Adrenal gland (tissue), 12 donors: Measurements from ENCODE around the gene RECK. TPM values are rescaled to one million over a fixed set of nuclear protein-coding genes. Genes with fewer than 3 reads are reported as not detected.

Experiments used
- DNase-seq, 7 donors: peaks; one replicate each; pipeline ENCODE4 v3.0.0-alpha.2; 2019 to 2020
- H3K27ac ChIP-seq, 5 donors: fragments of 200-600 bp; sonication (generic) in 4 of 5; 1 replicate in 3 of 5; 2 replicates in 2 of 5; pipeline versions ENCODE4 v1.5.1 to v1.8.0; 2016 to 2020; ENCODE audit warnings: mild to moderate bottlenecking in 1 of 5
- H3K27me3 ChIP-seq: fragments of 200-600 bp; 2 replicates; pipeline ENCODE4 v1.8.0; 2021
- H3K36me3 ChIP-seq, 2 donors: fragments of 200-600 bp; replicated peaks in 1 of 2; 1 replicate in 1 of 2; 2 replicates in 1 of 2; pipeline versions ENCODE4 v1.5.1 to v1.8.0; 2018 to 2022
- H3K4me1 ChIP-seq, 2 donors: fragments of 200-600 bp; replicated peaks in 1 of 2; 1 replicate in 1 of 2; 2 replicates in 1 of 2; pipeline versions ENCODE4 v1.5.1 to v1.8.0; 2018 to 2021
- H3K4me3 ChIP-seq, 4 donors: fragments of 200-600 bp; sonication (generic) in 3 of 4; one replicate each; pipeline ENCODE4 v1.5.1; 2016 to 2018
- H3K9me3 ChIP-seq, 3 donors: fragments of 200-600 bp; sonication (generic) in 1 of 3; replicated peaks in 1 of 3; 1 replicate in 2 of 3; 2 replicates in 1 of 3; pipeline versions ENCODE4 v1.5.1 to v1.8.0; 2016 to 2021
- CTCF ChIP-seq, 6 experiments: fragments of 450-650 bp in 4 of 6; fragments of 200-600 bp in 2 of 6; sonication (generic) in 1 of 6; IDR thresholded peaks; 1 replicate in 5 of 6; 2 replicates in 1 of 6; pipeline versions ENCODE4 v1.5.1 to v1.8.0; 2016 to 2021; ENCODE audit warnings: antibody characterized with exemption in 6 of 6, mild to moderate bottlenecking in 2 of 6, moderate library complexity in 1 of 6
- POLR2A ChIP-seq, 2 donors: fragments of 450-650 bp; IDR thresholded peaks; one replicate each; pipeline ENCODE4 v1.6.1; 2017; ENCODE audit warnings: antibody characterized with exemption in 2 of 2, mild to moderate bottlenecking in 2 of 2, moderate library complexity in 1 of 2
- WGBS, 4 donors: extraction: QIAGEN DNeasy Blood & Tissue Kit in 2 of 4; methylation state at CpG; one replicate each; pipeline versions ENCODE4 v1.1.5 to v1.1.7; 2013 to 2017; 5-methylcytosine and 5-hydroxymethylcytosine counted together
- intact Hi-C, 2 donors: fragments of 100-400 bp; cut with DNase I; formaldehyde crosslinking; loops; one replicate each; pipeline versions ENCODE4 v1.14.1 to v1.15.0; 2022 to 2023
- polyA plus RNA-seq, 3 donors: library from polyadenylated mRNA; stranded (reverse); fragments of 200-250 nt in 2 of 3; fragments of 350-450 nt in 1 of 3; fragmentation: Illumina TruSeq in 1 of 3; extraction: RNeasy Lipid Tissue Mini Kit (QIAGEN cat#74804) in 1 of 3; gene quantifications; one replicate each; pipeline ENCODE4 v1.2.3, GENCODE V29; 2013 to 2014
- total RNA-seq, 9 donors: library from RNA; depleted of rRNA in 4 of 9; stranded (reverse); fragments of >200 nt in 4 of 9; fragments of 120-200 nt in 1 of 9; fragmentation: NEBNext Ultra II Directional in 1 of 9; extraction: Animal tissue kit (Norgen Biotek cat#: 25700) in 1 of 9; gene quantifications; one replicate each; pipeline versions ENCODE4 v1.1.0 to v1.2.4, GENCODE V29; 2013 to 2023
- donor health status: healthy with polysubstance abuse.
- donor health status: Bipolar disorder and iron deficiency.
- donor health status: DM: yes; HTN: yes; CAD: no.
- donor health status: DM: no; HTN: no; CAD: no.
- donor health status: DM: no; HTN: no; CAD: no.
- donor health status: DM: yes; HTN: yes; CAD: no.

The RECK gene
- total and polyA plus RNA-seq, 12 donors, result 4.1 to 15.8 (median 9.6) TPM

- no peak overlapping the region for H3K27ac ChIP-seq
- H3K9me3 ChIP-seq, result no peaks in the 10 kb centered on the region
- no peak for DNase-seq
- peaks cover 3 to 26% of the 10 kb centered on the region in 2 donors for H3K4me1 ChIP-seq
- no peaks in the 10 kb centered on the region for H3K36me3 ChIP-seq
- TF ChIP-seq POLR2A (IDR thresholded peaks at IDR 0.05), result no peak
- no peak for TF ChIP-seq CTCF (IDR thresholded peaks at IDR 0.05)
- intact Hi-C loops, result no loop called here
- 89 to 93% (median 90%) methylated on average over 3 of the region's 3 CpGs for WGBS, 4 donors
- H3K27me3 ChIP-seq, result no peaks in the 10 kb centered on the region
- no peak overlapping the region for H3K4me3 ChIP-seq
Measured at GRCh38 chr9:36033788-36034187, 2.9 kb upstream of the RECK start.

- TF ChIP-seq CTCF (IDR thresholded peaks at IDR 0.05) (no peak), POLR2A (IDR thresholded peaks at IDR 0.05) (no peak)
- intact Hi-C loops, result no loop called here
- Histone ChIP-seq H3K4me1 (peaks cover 3 to 29% of the 10 kb centered on the region in 2 donors), H3K36me3 (no peaks in the 10 kb centered on the region), H3K9me3 (no peaks in the 10 kb centered on the region), H3K27ac (no peak overlapping the region), H3K27me3 (no peaks in the 10 kb centered on the region), H3K4me3 (no peak overlapping the region)
- no peak for DNase-seq
- WGBS, 4 donors, result 71 to 84% (median 82%) methylated on average over 5 of the region's 5 CpGs
Measured at GRCh38 chr9:36034234-36034633, 2.5 kb upstream of the RECK start.

- no peaks in the 10 kb centered on the region for H3K36me3 ChIP-seq
- H3K4me1 ChIP-seq, result peaks cover 0 to 29% of the 10 kb centered on the region in 2 donors
- WGBS, 4 donors, result 95 to 100% (median 98%) methylated on average over 2 of the region's 2 CpGs
- TF ChIP-seq CTCF (IDR thresholded peaks at IDR 0.05) (no peak), POLR2A (IDR thresholded peaks at IDR 0.05) (no peak)
- intact Hi-C loops, result no loop called here
- H3K4me3 ChIP-seq, result no peak overlapping the region
- DNase-seq, result no peak
- no peaks in the 10 kb centered on the region for H3K9me3 ChIP-seq
- H3K27ac ChIP-seq, result no peak overlapping the region
- no peaks in the 10 kb centered on the region for H3K27me3 ChIP-seq
Measured at GRCh38 chr9:36035006-36035405, 1.7 kb upstream of the RECK start.

- H3K27me3 ChIP-seq, result no peaks in the 10 kb centered on the region
- peak overlapping the region in 1 of 5 donors; percentile 81 for H3K27ac ChIP-seq
- H3K36me3 ChIP-seq, result no peaks in the 10 kb centered on the region
- H3K9me3 ChIP-seq, result no peaks in the 10 kb centered on the region
- peak overlapping the region in 2 of 4 donors; percentile 73 to 87 for H3K4me3 ChIP-seq
- peaks cover 0 to 39% of the 10 kb centered on the region in 2 donors for H3K4me1 ChIP-seq
- WGBS, 4 donors, result 59 to 73% (median 63%) methylated on average over 15 to 20 of the region's 20 CpGs
- no peak for DNase-seq
- intact Hi-C loops, result no loop called here
- TF ChIP-seq CTCF (IDR thresholded peaks at IDR 0.05) (no peak), POLR2A (IDR thresholded peaks at IDR 0.05) (no peak)
Measured at GRCh38 chr9:36036253-36036779, 397 bp upstream of the RECK start.
